ENCODE data around the gene THSD8.
A peak's percentile ranks its signal among the peaks of the same experiment; 100 is the strongest.
"Not testable (repeated sequence)": the region's sequence is repeated elsewhere in the genome, so short reads cannot be mapped to it uniquely, and the experiment has no call there.

The THSD8 gene

DNA sequence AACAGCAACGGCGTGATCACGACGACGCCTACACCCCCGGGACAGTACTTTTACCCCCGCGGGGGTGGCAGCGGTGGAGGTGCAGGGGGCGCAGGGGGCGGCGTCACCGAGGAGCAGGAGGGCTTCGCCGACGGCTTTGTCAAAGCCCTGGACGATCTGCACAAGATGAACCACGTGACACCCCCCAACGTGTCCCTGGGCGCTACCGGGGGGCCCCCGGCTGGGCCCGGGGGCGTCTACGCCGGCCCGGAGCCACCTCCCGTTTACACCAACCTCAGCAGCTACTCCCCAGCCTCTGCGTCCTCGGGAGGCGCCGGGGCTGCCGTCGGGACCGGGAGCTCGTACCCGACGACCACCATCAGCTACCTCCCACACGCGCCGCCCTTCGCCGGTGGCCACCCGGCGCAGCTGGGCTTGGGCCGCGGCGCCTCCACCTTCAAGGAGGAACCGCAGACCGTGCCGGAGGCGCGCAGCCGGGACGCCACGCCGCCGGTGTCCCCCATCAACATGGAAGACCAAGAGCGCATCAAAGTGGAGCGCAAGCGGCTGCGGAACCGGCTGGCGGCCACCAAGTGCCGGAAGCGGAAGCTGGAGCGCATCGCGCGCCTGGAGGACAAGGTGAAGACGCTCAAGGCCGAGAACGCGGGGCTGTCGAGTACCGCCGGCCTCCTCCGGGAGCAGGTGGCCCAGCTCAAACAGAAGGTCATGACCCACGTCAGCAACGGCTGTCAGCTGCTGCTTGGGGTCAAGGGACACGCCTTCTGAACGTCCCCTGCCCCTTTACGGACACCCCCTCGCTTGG is 9.6 kb upstream of the THSD8 start:
- peak; percentile 53 to 59 for DNase-seq (ENCODE audit: low read depth in 2 of 2)

GRCh38 chr19:12792853-12793289 is 9.0 kb upstream of the THSD8 start:
- no peak for DNase-seq (ENCODE audit: low read depth in 2 of 2)

GRCh38 chr19:12793290-12794195 is 8.3 kb upstream of the THSD8 start:
- DNase-seq (ENCODE audit: low read depth in 2 of 2): peak; percentile 88 to 91

DNA sequence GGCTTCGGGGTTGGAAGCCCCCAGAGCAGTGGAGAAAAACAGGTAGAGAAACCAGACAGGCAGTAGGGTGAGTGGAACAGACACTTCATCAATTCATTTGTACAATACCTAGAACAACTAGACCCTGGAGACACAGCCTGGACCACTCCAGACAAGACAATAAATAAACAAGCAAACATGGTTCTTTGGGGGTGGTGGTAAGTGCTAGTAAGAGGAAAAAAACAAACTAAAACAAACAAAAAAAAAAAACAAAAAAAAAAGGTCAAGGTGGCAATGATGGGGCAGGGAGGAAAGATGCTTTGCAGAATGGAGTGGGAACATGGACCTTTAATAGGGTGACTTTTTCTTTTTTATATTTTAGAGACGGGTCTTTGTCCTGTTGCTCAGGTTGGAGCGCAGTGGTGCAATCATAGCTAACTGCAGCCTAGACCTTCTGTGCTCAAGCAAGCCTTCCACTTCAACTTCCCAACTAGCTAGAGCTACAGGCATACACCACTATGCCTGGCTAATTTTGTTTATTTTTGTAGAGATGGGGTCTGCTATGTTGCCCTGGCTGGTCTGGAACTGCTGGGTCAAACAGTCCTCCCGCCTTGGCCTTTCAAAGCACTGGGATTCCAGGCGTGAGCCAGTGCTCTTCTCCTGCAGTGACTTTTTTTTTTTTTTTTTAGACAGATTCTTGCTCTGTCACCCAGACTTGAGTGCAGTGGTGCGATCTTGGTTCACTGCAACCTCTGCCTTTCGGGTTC is 7.5 kb upstream of the THSD8 start:
- DNase-seq (ENCODE audit: low read depth in 2 of 2): no peak

DNA sequence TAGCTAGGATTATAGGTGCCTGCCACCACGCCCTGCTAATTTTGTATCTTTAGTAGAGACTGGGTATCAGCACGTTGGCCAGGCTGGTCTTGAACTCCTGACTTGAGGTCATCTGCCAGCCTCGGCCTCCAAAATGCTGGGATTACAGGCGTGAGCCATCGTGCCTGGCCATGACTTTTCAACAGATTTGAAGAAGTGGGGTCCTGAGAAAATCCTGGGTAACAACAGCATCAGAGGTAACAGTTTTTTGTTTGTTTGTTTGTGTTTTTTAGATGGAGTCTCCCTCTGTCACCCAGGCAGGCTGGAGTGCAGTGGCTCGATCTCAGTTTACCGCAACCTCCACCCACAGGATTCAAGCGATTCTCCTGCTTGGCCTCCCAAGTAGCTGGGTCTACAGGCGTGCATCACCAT is 6.9 kb upstream of the THSD8 start:
- DNase-seq (ENCODE audit: low read depth in 2 of 2): no peak

GRCh38 chr19:12796146-12797071 is 5.5 kb upstream of the THSD8 start:
- peak in 1 of 2 donors; percentile 62 for DNase-seq (ENCODE audit: low read depth in 2 of 2)

DNA sequence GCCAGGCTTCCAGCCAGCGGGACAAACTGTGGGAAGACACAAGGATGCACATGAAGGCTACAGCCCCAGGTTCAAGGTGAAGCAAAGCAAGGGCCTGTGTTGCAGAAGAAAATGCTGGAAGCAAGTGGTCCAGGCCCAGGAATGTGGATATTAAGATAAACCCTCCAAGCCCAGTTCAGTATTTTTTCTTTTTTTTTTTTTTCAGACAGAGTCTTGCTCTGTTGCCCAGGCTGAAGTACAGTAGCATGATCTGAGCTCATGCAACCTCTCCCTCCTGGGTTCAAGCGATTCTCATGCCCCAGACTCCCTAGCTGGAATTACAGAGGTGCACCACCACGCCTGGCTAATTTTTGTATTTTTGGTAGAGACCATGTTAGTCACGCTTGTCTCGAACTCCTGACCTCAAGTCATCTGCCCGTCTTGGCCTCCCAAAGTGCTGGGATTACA is 4.7 kb upstream of the THSD8 start:
- no peak for DNase-seq (ENCODE audit: low read depth in 2 of 2)

DNA sequence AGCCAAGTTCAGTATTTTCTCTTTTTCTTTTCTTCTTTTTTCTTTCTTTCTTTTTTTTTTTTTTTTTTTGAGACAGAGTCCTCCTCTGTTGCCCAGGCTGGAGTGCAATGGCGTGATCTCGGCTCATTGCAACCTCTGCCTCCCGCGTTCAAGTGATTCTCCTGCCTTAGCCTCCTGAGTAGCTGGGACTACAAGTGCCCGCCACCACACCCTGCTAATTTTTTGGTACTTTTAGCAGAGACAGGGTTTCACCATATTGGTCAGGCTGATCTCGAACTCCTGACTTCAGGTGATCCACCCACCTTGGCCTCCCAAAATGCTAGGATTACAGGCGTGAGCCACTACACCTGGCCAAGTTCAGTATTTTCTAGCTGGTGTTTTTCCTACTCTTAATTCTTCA is 4.3 kb upstream of the THSD8 start:
- DNase-seq (ENCODE audit: low read depth in 2 of 2): not testable (repeated sequence)

- DNase-seq (ENCODE audit: low read depth in 2 of 2): no peak
Measured at GRCh38 chr19:12799742-12800465, 2.0 kb upstream of the THSD8 start.

GRCh38 chr19:12800466-12800770 is 1.5 kb upstream of the THSD8 start:
- DNase-seq (ENCODE audit: low read depth in 2 of 2): no peak

- no peak for DNase-seq (ENCODE audit: low read depth in 2 of 2)
Measured at GRCh38 chr19:12800923-12801465, 875 bp upstream of the THSD8 start.

- no peak for DNase-seq (ENCODE audit: low read depth in 2 of 2)
Measured at GRCh38 chr19:12802267-12803106, 618 bp downstream of the THSD8 start.

DNA sequence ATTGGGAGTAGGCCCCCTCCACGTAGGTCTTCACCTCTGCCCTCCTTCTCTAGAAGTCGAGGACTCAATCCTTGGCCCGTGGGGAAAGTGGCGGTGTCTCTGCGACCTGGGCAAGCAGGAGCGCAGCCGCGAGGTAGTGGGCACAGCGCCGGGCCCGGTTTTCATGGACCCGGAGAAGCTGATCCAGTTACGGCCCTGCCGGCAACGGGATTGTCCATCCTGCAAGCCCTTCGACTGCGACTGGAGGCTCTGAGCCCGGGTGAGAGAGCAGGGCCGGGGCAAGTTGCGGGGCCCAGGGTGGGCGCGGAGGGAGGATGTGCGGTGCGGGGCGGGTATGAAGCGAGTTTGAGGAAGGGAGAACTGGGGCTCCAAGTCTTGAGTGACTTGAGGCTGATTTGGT is 2.2 kb downstream of the THSD8 start:
- DNase-seq (ENCODE audit: low read depth in 2 of 2): no peak

GRCh38 chr19:12806242-12807081 is 4.6 kb downstream of the THSD8 start, which contains the start of gene RNASEH2A:
Gene RNASEH2A (plus strand): TSS chr19:12806584. CDS start chr19:12806674, 90 bp downstream.
- peak; percentile 78 to 82 for DNase-seq (ENCODE audit: low read depth in 2 of 2)

GRCh38 chr19:12815088-12815487 is 13.2 kb downstream of the THSD8 start:
- no peak for DNase-seq (ENCODE audit: low read depth in 2 of 2)

- DNase-seq (ENCODE audit: low read depth in 2 of 2): not testable (repeated sequence)
Measured at GRCh38 chr19:12817188-12817587, 15.3 kb downstream of the THSD8 start.

DNA sequence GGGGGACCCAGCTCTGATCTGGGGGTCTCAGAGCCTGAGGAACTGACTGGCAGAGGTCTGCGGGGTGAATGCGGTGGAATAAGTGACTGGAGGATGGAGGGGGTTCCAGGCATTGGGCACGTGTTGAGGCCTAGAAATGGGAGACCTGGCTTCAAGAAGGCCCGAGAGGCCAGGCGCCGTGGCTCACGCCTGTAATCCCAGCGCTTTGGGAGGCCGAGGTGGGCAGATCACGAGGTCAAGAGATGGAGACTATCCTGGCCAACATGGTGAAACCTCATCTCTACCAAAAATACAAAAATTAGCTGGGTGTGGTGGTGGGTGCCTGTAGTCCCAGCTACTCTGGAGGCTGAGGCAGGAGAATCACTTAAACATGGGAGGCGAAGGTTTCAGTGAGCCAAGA is 15.9 kb downstream of the THSD8 start:
- not testable (repeated sequence) for DNase-seq (ENCODE audit: low read depth in 2 of 2)

DNA sequence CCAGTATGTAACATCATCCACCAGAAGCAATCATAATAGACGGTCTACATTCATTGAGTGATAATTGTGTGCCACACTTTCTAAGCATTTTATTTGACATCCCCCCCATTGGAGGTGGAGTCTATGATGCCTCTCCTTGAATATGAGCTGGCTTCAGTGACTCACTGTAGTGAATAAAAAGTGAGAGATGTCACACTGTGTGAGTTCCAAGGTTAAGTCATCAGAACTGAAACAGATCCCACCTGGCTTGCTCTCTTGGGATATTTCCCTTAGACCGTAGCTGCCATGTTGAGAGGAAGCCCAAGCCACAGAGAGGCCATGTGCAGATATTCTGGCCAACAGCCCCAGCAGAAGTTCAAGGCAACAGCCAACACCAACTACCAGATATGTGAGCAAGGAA is 19.9 kb downstream of the THSD8 start:
- no peak for DNase-seq (ENCODE audit: low read depth in 2 of 2)

Measured in stimulated activated CD8-positive, alpha-beta memory T cell treated with anti-CD3 and anti-CD28 coated beads, Interleukin-2, amount 100 ng/mL, for 48 hours (primary cell).